HFF-Myc (cell line): Measurements from ENCODE around the gene TSPAN4.

Experiments
- DNase-seq: peaks from one replicate; pipeline ENCODE4 v3.0.0-alpha.2; 2011; ENCODE audit warnings: low read depth; ENCODE audit errors: extremely low read depth
- H3K4me3 ChIP-seq: replicated peaks from 2 replicates; pipeline ENCODE4 v1.5.1; 2011; ENCODE audit warnings: low read depth, mild to moderate bottlenecking, control low read depth, low read length
- CTCF ChIP-seq: IDR thresholded peaks from 2 replicates; pipeline ENCODE4 v1.5.1; 2012; ENCODE audit warnings: mild to moderate bottlenecking, low read depth, low read length, control low read depth; ENCODE audit errors: missing control alignments

The TSPAN4 gene

GRCh38 chr11:854601-855329, 12.1 kb downstream of the TSPAN4 start:
- DNase-seq = no peak
- no peak for TF ChIP-seq CTCF
- no peak overlapping the region for H3K4me3 ChIP-seq

GRCh38 chr11:855330-855674, 12.7 kb downstream of the TSPAN4 start:
- no peak for DNase-seq
- TF ChIP-seq CTCF = no peak
- H3K4me3 ChIP-seq = no peak overlapping the region

- TF ChIP-seq CTCF = no peak
- no peak for DNase-seq
Observed at GRCh38 chr11:855796-856195, 13.1 kb downstream of the TSPAN4 start.

GRCh38 chr11:856397-856796, 13.7 kb downstream of the TSPAN4 start:
- TF ChIP-seq CTCF = no peak
- H3K4me3 ChIP-seq = no peak overlapping the region
- no peak for DNase-seq

More at GRCh38 chr11:855796-856195, 13.1 kb downstream of the TSPAN4 start:
- no peak overlapping the region for H3K4me3 ChIP-seq

- H3K4me3 ChIP-seq = no peak overlapping the region
- TF ChIP-seq CTCF = no peak
- DNase-seq = no peak
Observed at GRCh38 chr11:858053-858761, 15.6 kb downstream of the TSPAN4 start.

- no peak overlapping the region for H3K4me3 ChIP-seq
Observed at GRCh38 chr11:858762-859339, 16.2 kb downstream of the TSPAN4 start.

More at GRCh38 chr11:858762-859339, 16.2 kb downstream of the TSPAN4 start:
- no peak for TF ChIP-seq CTCF
- no peak for DNase-seq
